Measurements from ENCODE around the gene ZWILCH.

GRCh38 chr15:66489179-66489791 is 15.8 kb upstream of the ZWILCH start:
- TF ChIP-seq CTCF (IDR thresholded peaks at IDR 0.05) (no peak), REST (IDR thresholded peaks at IDR 0.05; ENCODE audit: insufficient read depth in 1 of 2, low read depth in 2 of 2, low read length in 1 of 2) (no peak), POLR2AphosphoS5 (IDR thresholded peaks at IDR 0.05; ENCODE audit: low read depth, low read length) (no peak), TCF7L2 (IDR thresholded peaks at IDR 0.05; ENCODE audit: low read depth, low read length) (no peak), SIN3A (IDR thresholded peaks at IDR 0.05; ENCODE audit: borderline replicate concordance, insufficient read depth, low read depth, low read length) (no peak)
